ENCODE results near the gene PFN4. TPM values are rescaled to one million over a fixed set of nuclear protein-coding genes. Genes with fewer than 3 reads are reported as not detected.

Gene PFN4
- polyA plus RNA-seq, 1 of the 3 experiments (the other 2 are of a cell fraction), result 0.61 TPM

DNA sequence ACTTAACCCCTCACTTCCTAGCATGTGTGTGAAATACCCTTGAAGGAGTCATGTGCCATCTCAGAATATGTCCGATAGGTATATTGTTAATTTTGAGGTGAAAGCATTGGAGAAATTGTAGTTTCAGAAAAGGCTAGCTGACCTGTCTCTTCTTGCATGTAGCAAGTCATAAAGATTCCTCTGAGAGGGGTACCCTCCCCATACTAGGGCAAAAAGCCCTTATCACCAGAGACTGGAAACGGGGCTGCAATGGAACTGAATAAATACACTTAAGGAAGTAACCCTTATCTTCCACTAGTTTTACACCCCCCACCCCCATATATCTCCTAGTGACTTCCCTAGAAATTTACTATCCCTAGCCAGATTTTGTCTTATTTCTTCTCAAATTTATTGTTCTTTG, 45.3 kb downstream of the PFN4 start:
- Histone ChIP-seq H3K4me3 (ENCODE audit: low read depth in 2 of 2, low read length in 1 of 2) (peak overlapping the region; percentile 82), H3K79me2 (ENCODE audit: insufficient read depth) (peaks cover 38% of the 10 kb centered on the region), H3K36me3 (replicated peaks in 1 of 2; ENCODE audit: control insufficient read depth in 1 of 2, insufficient read depth in 2 of 2, low read length in 1 of 2) (peaks cover 40 to 44% of the 10 kb centered on the region in 2 experiments), H2AFZ (ENCODE audit: low read depth) (no peak overlapping the region), H4K20me1 (ENCODE audit: insufficient read depth) (no peaks in the 10 kb centered on the region), H3K9me2 (no peaks in the 10 kb centered on the region), H3K4me2 (peak overlapping the region; percentile 85), H3K27ac (ENCODE audit: low read depth in 2 of 2, low read length in 1 of 2) (no peak overlapping the region), H3K27me3 (ENCODE audit: insufficient read depth) (no peaks in the 10 kb centered on the region), H3K9ac (peak overlapping the region; percentile 76; the same call in 1 of the 2 replicates), H3F3A (replicated peaks; ENCODE audit: insufficient read depth) (peaks cover 31% of the 10 kb centered on the region), H3K9me3 (no peaks in the 10 kb centered on the region), H3K4me1 (ENCODE audit: control insufficient read depth in 1 of 2, insufficient read depth in 2 of 2, low read depth in 1 of 2, low read length in 1 of 2) (peaks cover 7 to 11% of the 10 kb centered on the region in 2 experiments; a peak in 2 of 4 replicates)
- TF ChIP-seq RFX5 (IDR thresholded peaks at IDR 0.05; ENCODE audit: low read length) (no peak), POLR2AphosphoS5 (IDR thresholded peaks at IDR 0.05; ENCODE audit: low read depth, low read length) (no peak), EP300 (IDR thresholded peaks at IDR 0.05; ENCODE audit: borderline replicate concordance in 1 of 2, low read depth in 1 of 2, low read length in 1 of 2) (no peak), RAD21 (IDR thresholded peaks at IDR 0.05; ENCODE audit: low read length) (no peak), GABPA (IDR thresholded peaks at IDR 0.05; ENCODE audit: low read depth) (no peak), TAF1 (IDR thresholded peaks at IDR 0.05; ENCODE audit: borderline replicate concordance, low read depth, low read length) (no peak), RXRA (IDR thresholded peaks at IDR 0.05; ENCODE audit: borderline replicate concordance, low read depth) (no peak), EZH2phosphoT487 (IDR thresholded peaks at IDR 0.05; ENCODE audit: borderline replicate concordance, low read depth) (no peak), TCF12 (IDR thresholded peaks at IDR 0.05) (no peak), SIN3A (IDR thresholded peaks at IDR 0.05; ENCODE audit: borderline replicate concordance, low read depth, low read length) (no peak), ELF1 (IDR thresholded peaks at IDR 0.05) (no peak), GATA2 (CRISPR knock-in tag; IDR thresholded peaks at IDR 0.05) (no peak)
- TF ChIP-seq, protein P1, sequence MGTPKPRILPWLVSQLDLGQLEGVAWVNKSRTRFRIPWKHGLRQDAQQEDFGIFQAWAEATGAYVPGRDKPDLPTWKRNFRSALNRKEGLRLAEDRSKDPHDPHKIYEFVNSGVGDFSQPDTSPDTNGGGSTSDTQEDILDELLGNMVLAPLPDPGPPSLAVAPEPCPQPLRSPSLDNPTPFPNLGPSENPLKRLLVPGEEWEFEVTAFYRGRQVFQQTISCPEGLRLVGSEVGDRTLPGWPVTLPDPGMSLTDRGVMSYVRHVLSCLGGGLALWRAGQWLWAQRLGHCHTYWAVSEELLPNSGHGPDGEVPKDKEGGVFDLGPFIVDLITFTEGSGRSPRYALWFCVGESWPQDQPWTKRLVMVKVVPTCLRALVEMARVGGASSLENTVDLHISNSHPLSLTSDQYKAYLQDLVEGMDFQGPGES (IDR thresholded peaks at IDR 0.05; ENCODE audit: low read depth, low read length), result no peak
- TF ChIP-seq, protein P2, sequence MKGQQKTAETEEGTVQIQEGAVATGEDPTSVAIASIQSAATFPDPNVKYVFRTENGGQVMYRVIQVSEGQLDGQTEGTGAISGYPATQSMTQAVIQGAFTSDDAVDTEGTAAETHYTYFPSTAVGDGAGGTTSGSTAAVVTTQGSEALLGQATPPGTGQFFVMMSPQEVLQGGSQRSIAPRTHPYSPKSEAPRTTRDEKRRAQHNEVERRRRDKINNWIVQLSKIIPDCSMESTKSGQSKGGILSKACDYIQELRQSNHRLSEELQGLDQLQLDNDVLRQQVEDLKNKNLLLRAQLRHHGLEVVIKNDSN (IDR thresholded peaks at IDR 0.05; ENCODE audit: borderline replicate concordance, low read depth), result no peak
- TF ChIP-seq, protein P3, sequence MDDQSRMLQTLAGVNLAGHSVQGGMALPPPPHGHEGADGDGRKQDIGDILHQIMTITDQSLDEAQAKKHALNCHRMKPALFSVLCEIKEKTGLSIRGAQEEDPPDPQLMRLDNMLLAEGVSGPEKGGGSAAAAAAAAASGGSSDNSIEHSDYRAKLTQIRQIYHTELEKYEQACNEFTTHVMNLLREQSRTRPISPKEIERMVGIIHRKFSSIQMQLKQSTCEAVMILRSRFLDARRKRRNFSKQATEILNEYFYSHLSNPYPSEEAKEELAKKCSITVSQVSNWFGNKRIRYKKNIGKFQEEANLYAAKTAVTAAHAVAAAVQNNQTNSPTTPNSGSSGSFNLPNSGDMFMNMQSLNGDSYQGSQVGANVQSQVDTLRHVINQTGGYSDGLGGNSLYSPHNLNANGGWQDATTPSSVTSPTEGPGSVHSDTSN (IDR thresholded peaks at IDR 0.05), result no peak
- TF ChIP-seq, protein P4, sequence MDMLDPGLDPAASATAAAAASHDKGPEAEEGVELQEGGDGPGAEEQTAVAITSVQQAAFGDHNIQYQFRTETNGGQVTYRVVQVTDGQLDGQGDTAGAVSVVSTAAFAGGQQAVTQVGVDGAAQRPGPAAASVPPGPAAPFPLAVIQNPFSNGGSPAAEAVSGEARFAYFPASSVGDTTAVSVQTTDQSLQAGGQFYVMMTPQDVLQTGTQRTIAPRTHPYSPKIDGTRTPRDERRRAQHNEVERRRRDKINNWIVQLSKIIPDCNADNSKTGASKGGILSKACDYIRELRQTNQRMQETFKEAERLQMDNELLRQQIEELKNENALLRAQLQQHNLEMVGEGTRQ (IDR thresholded peaks at IDR 0.05; ENCODE audit: borderline replicate concordance, low read depth, low read length), result no peak
- TF ChIP-seq, protein P5, sequence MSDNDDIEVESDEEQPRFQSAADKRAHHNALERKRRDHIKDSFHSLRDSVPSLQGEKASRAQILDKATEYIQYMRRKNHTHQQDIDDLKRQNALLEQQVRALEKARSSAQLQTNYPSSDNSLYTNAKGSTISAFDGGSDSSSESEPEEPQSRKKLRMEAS (IDR thresholded peaks at IDR 0.05; ENCODE audit: low read depth), result no peak
- ChIA-PET POLR2A (interaction anchor here (0.9 kb wide), 1 partner anchor 31 kb away, joined by 3 read pairs; the partner anchor contains the start of gene WDCP), CTCF (interaction anchor here (1.8 to 5.6 kb wide), 3 partner anchors 17 to 152 kb away, joined by 7 to 34 read pairs (median 9); partner anchors contain the start of gene ATAD2B)
- DNase-seq, result no peak
- WGBS (ENCODE audit: low lambda C conversion rate), result 95% methylated on average over 2 of the region's 2 CpGs

Measured in SK-N-SH (cell line).